Left kidney (tissue), 2 donors: Measurements from ENCODE around the gene SLU7. TPM values are rescaled to one million over a fixed set of nuclear protein-coding genes. Genes with fewer than 3 reads are reported as not detected.

ENCODE experiments used
- DNase-seq: peaks from one replicate; pipeline ENCODE4 v3.0.0-alpha.2; 2013
- polyA plus RNA-seq: library from polyadenylated mRNA; unstranded; fragments of 120-200 nt; gene quantifications from one replicate; pipeline ENCODE4 v1.2.1, GENCODE V29; 2013; ENCODE audit not compliant: insufficient read length

The SLU7 gene
- polyA plus RNA-seq, 1 donor: 74.1 TPM

GRCh38 chr5:160367261-160367660 is 51.6 kb downstream of the SLU7 start:
- DNase-seq: no peak

GRCh38 chr5:160366230-160366629 is 52.7 kb downstream of the SLU7 start:
- no peak for DNase-seq

DNA sequence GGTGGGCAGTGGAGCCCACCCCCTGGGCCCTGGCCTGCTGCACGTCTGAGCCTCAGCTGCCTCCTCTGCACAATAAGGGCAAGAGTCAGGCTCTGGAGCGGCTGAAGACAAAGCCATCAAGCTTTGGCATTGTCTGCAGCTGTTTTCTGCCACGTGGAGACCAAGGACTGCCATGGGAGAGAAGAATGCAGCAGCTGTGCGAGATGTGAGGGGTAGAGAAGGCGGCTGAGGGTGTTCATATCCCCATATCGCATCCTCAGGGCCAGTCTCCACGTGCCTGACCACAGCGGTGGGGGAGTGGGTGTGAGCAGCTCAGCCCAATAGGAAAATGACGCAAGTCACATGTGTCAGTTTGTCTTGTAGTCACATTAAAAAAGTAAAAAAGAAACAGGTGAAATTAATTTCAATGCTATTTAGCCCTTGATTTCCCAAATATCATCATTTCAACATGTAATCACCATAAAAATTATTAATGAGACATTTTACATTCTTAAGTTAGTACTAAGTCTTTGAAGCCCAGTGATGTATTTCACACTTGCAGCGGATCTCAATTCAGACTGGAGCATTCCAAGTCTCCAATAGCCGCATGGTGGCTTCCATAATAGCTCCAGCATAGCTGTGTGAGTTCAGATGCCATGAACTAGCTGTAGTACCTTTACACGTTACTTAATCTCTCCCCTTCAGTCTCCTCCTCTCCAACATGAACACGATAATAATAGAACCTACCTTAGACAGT is 55.1 kb downstream of the SLU7 start:
- DNase-seq: no peak

DNA sequence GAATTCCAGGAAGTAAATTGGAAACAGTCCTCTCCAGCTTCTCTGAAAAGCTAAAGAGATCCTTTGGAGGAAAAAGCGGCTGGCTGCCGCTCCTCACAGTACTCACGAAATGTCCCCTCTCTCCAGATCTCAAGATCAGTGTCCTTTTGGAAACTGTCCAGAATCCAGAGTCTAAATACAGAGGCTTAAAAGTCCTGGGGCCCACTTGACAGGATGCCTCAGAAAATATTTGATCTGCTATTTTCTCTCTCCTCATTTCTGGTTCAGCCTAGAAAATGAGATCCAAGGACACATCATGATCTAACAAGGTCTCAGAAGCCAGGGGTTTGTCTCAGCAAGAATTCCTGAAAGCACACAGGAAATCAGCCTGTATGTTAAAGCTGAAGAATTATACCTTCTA is 55.7 kb downstream of the SLU7 start:
- DNase-seq: no peak

DNA sequence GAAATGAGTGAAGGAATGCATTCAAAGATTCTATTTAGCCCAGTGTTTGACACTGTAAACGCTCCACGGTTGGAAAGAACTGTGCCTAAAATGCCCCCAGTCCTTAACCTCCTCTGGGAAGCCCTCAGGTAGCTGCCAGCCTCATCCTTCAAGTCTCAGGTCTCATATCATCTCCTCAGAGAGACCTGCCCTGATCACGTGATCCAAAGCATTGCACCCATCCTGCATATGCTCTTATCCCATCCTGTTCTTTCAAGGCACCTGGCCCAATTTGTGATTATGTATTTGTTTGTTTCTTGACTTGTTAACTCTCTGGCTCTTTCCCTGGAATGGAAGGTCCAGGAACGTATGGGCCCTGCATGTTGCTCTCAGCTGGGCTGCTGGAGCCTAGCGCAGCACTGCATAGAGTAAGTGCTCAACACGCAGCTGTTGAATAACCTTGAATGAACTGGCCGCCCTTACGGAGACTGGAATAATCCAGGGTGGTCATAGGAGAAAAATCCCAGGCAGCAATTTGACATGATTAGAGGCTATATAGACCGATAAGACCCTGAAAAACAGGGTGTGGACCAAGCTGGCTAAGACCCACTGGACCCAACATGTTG is 57.2 kb downstream of the SLU7 start:
- DNase-seq: no peak

DNA sequence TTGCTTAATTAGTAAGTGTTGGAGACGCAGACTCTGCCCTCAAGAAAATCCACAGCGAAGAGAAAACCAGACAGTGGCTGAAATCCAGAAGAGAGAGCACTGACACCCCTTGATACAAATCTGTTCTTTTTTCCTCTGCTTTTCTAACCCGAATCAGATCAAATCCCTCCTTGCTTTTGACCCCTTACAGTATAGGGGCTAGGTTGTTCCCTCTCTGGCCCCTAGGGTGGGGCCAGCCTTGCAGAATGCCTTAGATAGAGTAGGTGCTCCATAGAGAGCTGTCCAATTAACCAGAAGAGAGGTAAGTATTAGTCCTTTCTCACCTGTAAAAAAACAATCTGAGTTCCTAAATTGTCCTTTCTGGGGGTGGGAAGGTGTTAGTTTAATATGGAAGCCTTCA is 58.6 kb downstream of the SLU7 start:
- DNase-seq: no peak

GRCh38 chr5:160359816-160360215 is 59.1 kb downstream of the SLU7 start:
- DNase-seq: no peak

GRCh38 chr5:160359242-160359641 is 59.6 kb downstream of the SLU7 start:
- DNase-seq: no peak

- no peak for DNase-seq
Measured at GRCh38 chr5:160357861-160358411, 60.9 kb downstream of the SLU7 start.

GRCh38 chr5:160357394-160357793 is 61.5 kb downstream of the SLU7 start:
- DNase-seq: no peak

DNA sequence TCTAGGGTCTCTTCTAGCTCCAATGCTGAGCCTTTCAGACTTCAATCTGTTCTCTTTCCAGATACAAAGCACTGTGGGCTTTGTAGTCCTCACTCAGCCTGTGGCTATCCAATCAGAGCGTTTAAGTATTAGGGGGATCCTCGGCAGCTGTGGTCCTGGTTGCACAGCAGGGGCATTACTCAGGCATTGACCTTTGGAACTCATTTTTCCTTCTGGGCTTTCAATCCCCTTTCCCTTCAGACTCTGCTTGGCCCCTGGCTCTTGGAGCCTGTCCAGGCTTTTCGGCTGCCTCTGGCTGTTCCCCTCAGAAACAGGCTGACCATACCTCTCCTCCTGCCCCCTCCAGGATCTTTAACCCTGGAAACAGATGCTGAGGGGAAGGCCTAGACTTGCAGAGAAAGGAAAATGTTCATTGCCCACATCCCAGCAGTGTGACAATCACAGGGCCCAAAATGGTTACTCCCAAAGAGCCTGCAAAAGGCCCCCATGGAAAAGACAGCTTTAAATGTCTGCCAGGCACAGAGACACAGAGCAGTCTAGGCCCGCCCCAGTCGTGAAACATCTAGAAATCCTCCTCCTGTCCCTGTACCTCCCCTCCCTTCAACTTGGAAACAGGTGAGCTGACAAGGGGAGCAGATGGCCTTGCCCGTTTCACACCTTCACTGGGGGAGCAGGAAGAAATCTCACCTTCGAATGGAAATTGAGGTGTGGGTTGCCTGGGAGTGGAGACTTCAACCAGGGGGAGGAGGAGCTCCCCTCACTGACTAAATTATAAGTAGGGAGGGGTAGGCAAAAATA is 62.1 kb downstream of the SLU7 start:
- DNase-seq: no peak

GRCh38 chr5:160354666-160355065 is 64.2 kb downstream of the SLU7 start:
- DNase-seq: no peak

DNA sequence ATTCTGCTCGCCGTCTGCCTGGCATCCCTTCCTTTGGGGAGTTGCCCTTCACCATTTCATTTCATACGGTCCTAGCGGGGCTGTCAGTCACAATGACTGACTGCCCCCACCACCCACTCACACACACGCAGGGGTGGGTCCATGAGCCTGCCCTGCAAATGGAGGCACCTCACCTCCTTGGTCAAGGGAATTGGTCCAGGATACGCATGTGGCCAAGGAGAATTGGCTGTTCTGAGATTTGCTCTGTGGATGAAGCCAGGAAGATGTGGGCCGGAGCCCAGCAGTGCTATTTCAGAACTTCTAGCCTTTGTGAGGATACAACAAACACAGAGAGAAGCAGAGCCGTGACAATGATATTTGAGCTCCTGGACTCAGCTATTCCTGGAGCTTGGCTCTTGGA is 65.5 kb downstream of the SLU7 start:
- DNase-seq: no peak

DNA sequence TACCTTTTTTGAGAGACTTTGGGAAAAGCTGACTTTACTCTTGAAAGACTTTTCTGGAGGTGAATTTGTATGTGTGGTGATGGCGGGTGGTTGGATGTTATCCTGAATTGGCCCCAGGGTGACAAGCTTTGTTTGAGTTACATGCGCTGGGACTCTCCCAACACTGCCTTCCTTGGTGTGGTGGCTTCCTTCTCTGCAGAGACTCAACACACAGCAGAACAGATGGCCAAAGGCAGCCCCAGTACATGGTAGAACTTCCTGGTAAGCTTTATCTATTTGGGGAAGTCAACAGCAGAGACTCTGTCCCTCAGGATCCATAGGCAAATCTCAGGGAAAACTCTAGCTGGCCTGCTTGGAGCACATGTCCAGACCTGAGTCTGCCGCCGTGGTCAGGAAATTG is 66.6 kb downstream of the SLU7 start:
- DNase-seq: no peak

Other genes starting within 250 kb of the SLU7 start
- gene FABP6, start 189.6 kb downstream of the SLU7 start, polyA plus RNA-seq: not detected
- 8.2 TPM for gene CCNJL, start 106.5 kb downstream of the SLU7 start, polyA plus RNA-seq
- gene C1QTNF2, start 48.5 kb downstream of the SLU7 start, polyA plus RNA-seq: 0.73 TPM
- gene FAM200C, start 19.0 kb downstream of the SLU7 start, polyA plus RNA-seq: 18.8 TPM
- 87.8 TPM for gene PTTG1, start 2.8 kb upstream of the SLU7 start, polyA plus RNA-seq